Activated effector memory CD4-positive, alpha-beta T cell treated with anti-CD3 and anti-CD28 coated beads, Interleukin-2, amount 50 U/mL, for 16 hours (primary cell): ENCODE results near the gene ST3GAL4.

Source experiments
- DNase-seq: peaks from one replicate; pipeline ENCODE4 v3.0.0-alpha.2; 2020

Gene ST3GAL4

GRCh38 chr11:126456783-126457542 lies 101.5 kb downstream of the ST3GAL4 start:
- DNase-seq, result no peak

- no peak for DNase-seq
Observed at GRCh38 chr11:126457817-126458216, 102.3 kb downstream of the ST3GAL4 start.

GRCh38 chr11:126459691-126460281 lies 104.3 kb downstream of the ST3GAL4 start:
- no peak for DNase-seq

GRCh38 chr11:126460417-126461095 lies 105.1 kb downstream of the ST3GAL4 start:
- DNase-seq, result no peak

- no peak for DNase-seq
Observed at GRCh38 chr11:126461096-126461440, 105.6 kb downstream of the ST3GAL4 start.

GRCh38 chr11:126461996-126462395 lies 106.5 kb downstream of the ST3GAL4 start:
- DNase-seq, result no peak

- no peak for DNase-seq
Observed at GRCh38 chr11:126462422-126462821, 106.9 kb downstream of the ST3GAL4 start.
